Karpas-422 (cell line): ENCODE results near the gene PAFAH1B2. TPM values are rescaled to one million over a fixed set of nuclear protein-coding genes. Genes with fewer than 3 reads are reported as not detected.

ENCODE experiments used
- DNase-seq: peaks from one replicate; pipeline ENCODE4 v3.0.0-alpha.2; 2015
- H2AFZ ChIP-seq: fragments of 200-600 bp; sonication (generic); 2 replicates; pipeline ENCODE4 v1.6.1; 2014; ENCODE audit warnings: antibody characterized with exemption, low read length, mixed read lengths
- H3K27ac ChIP-seq: fragments of 200-600 bp; sonication (generic); 2 replicates; pipeline ENCODE4 v1.5.1; 2014; ENCODE audit warnings: mild to moderate bottlenecking, low read length, moderate library complexity
- H3K27me3 ChIP-seq: fragments of 200-600 bp; sonication (generic); 2 replicates; pipeline ENCODE4 v1.6.1; 2014; ENCODE audit warnings: low read length, mixed read lengths
- H3K36me3 ChIP-seq: fragments of 200-600 bp; sonication (generic); 2 replicates; pipeline ENCODE4 v1.6.1; 2014; ENCODE audit warnings: low read length, mixed read lengths; ENCODE audit not compliant: insufficient read depth
- H3K4me1 ChIP-seq: fragments of 200-600 bp; sonication (generic); 2 replicates; pipeline ENCODE4 v1.6.1; 2014; ENCODE audit warnings: mild to moderate bottlenecking, low read length, mixed read lengths
- H3K4me2 ChIP-seq: fragments of 200-600 bp; sonication (generic); 2 replicates; pipeline ENCODE4 v1.6.1; 2014; ENCODE audit warnings: low read length, low read depth, mild to moderate bottlenecking; ENCODE audit not compliant: poor library complexity, severe bottlenecking
- H3K4me3 ChIP-seq: fragments of 200-600 bp; sonication (generic); 2 replicates; pipeline ENCODE4 v1.5.1; 2014; ENCODE audit warnings: mild to moderate bottlenecking, antibody characterized with exemption, low read length, mixed read lengths
- H3K79me2 ChIP-seq: fragments of 200-600 bp; sonication (generic); 2 replicates; pipeline ENCODE4 v1.6.1; 2014; ENCODE audit warnings: mild to moderate bottlenecking, low read length, mixed read lengths
- H3K9ac ChIP-seq: fragments of 200-600 bp; sonication (generic); 2 replicates; pipeline ENCODE4 v1.6.0; 2014; ENCODE audit warnings: low read length
- H3K9me2 ChIP-seq: fragments of 200-600 bp; sonication (generic), shearing (Covaris generic); replicated peaks from 2 replicates; pipeline ENCODE4 v1.6.0; 2014; ENCODE audit warnings: mild to moderate bottlenecking, low read length, moderate library complexity; ENCODE audit not compliant: insufficient read depth
- H3K9me3 ChIP-seq: fragments of 300-700, 200-600 bp; sonication (generic); 2 replicates; pipeline ENCODE4 v1.6.1; 2014; ENCODE audit warnings: low read length, mixed read lengths
- H4K20me1 ChIP-seq: fragments of 200-600 bp; sonication (generic); 2 replicates; pipeline ENCODE4 v1.6.1; 2014; ENCODE audit warnings: mild to moderate bottlenecking, antibody characterized with exemption, low read length, low read depth; ENCODE audit not compliant: insufficient read depth
- total RNA-seq: library from RNA; depleted of rRNA; stranded (reverse); fragments of >200 nt; shearing (Covaris generic); gene quantifications from 2 replicates; pipeline ENCODE4 v1.2.3, GENCODE V29; 2014; ENCODE audit warnings: low replicate concordance

Gene PAFAH1B2
- total RNA-seq, 1 experiment from 2014 or later = 20.6 TPM

DNA sequence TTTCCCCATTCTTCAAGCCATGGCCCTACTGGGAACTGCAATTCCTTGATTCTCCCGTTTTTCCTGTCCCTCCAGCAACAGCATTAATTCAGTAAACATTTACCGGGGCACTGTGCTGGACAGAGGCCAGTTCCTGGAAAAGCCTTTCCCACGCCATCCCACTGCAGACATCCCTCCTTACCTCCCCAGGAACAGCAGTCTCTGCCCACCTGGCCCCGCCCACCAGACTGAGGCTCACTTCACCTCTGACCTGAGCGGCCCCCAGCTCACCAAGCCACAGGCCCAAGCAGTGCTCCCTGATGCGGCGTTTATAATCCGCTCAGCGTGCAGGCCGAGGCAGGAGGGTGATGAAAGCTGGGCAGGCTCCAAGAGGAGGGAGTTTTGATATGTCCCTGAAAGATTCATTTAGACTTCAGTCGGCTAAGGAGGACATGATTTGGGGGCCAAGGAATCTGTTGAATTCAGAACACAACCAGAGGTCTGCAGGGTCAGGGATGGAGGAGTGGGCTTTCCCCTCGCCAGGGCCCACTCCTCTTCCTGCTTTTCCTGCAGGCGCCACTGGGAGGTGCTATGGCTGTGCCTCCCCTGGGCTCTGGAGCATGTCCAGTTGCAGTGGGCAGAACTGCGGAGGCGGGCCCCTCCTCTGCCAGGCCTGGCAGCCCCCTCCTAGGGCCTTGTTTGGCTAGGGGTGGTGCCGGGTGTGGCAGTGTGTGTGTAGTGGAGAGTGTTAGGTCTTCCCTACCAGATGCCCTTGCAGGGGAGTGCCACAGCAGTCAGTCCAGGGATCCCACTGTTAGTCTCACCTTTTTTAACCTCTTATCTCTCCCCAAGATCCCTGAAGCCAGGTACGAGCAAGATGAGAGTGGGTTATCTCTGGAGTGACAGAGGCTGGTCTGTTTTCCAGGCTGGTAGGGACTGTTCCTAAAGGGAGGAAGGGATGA, 53.7 kb downstream of the PAFAH1B2 start:
- no peaks in the 10 kb centered on the region for H3K9me2 ChIP-seq
- no peak overlapping the region for H2AFZ ChIP-seq
- peak; percentile 43 for DNase-seq
- no peaks in the 10 kb centered on the region for H3K9me3 ChIP-seq
- no peaks in the 10 kb centered on the region for H4K20me1 ChIP-seq
- no peak overlapping the region for H3K4me3 ChIP-seq
- no peaks in the 10 kb centered on the region for H3K4me1 ChIP-seq
- H3K4me2 ChIP-seq = no peak overlapping the region
- H3K27ac ChIP-seq = no peak overlapping the region
- no peaks in the 10 kb centered on the region for H3K36me3 ChIP-seq
- no peaks in the 10 kb centered on the region for H3K79me2 ChIP-seq
- H3K27me3 ChIP-seq = no peaks in the 10 kb centered on the region
- H3K9ac ChIP-seq = no peak overlapping the region

DNA sequence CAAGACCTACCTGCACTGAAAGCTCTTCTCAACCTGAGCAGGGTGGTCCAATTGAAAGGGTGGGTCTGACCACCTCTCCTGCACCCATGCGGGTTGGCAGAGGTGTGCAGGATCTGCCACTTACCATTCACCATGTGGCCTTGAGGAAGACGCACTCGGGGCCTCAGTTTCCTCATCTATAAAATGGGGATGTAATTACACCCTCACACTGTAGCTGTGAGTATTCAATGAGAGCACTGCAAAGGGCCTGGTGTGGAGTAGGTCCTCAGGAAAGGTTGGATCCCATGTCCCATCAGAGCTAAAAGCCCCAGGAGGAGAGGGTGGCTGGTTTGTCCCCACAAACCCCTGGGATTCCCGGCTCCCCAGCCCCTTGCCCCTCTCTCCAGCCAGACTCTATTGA, 54.5 kb downstream of the PAFAH1B2 start:
- Histone ChIP-seq H3K9me3 (no peaks in the 10 kb centered on the region), H3K9me2 (no peaks in the 10 kb centered on the region), H3K36me3 (no peaks in the 10 kb centered on the region), H3K9ac (no peak overlapping the region), H3K4me2 (no peak overlapping the region), H3K4me1 (no peaks in the 10 kb centered on the region), H3K27ac (no peak overlapping the region), H3K27me3 (no peaks in the 10 kb centered on the region), H3K79me2 (no peaks in the 10 kb centered on the region), H4K20me1 (no peaks in the 10 kb centered on the region), H3K4me3 (no peak overlapping the region), H2AFZ (no peak overlapping the region)
- DNase-seq = no peak

DNA sequence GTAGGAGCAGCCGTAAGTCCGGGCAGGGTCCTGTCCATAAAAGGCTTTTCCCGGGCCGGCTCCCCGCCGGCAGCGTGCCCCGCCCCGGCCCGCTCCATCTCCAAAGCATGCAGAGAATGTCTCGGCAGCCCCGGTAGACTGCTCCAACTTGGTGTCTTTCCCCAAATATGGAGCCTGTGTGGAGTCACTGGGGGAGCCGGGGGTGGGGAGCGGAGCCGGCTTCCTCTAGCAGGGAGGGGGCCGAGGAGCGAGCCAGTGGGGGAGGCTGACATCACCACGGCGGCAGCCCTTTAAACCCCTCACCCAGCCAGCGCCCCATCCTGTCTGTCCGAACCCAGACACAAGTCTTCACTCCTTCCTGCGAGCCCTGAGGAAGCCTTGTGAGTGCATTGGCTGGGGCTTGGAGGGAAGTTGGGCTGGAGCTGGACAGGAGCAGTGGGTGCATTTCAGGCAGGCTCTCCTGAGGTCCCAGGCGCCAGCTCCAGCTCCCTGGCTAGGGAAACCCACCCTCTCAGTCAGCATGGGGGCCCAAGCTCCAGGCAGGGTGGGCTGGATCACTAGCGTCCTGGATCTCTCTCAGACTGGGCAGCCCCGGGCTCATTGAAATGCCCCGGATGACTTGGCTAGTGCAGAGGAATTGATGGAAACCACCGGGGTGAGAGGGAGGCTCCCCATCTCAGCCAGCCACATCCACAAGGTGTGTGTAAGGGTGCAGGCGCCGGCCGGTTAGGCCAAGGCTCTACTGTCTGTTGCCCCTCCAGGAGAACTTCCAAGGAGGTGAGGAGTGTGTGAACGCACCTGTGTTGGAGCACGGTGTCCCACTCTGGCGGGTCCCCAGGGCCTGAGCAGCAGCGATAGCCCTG, 55.2 kb downstream of the PAFAH1B2 start, which contains the start of gene TAGLN:
TAGLN (plus strand) TSS at position 318 of the 863 bp plus-strand sequence. CDS start 3,644 bp downstream, outside the sequence.
- no peaks in the 10 kb centered on the region for H3K36me3 ChIP-seq
- no peaks in the 10 kb centered on the region for H3K79me2 ChIP-seq
- no peak within 1 kb of the TSS for H3K4me3 ChIP-seq
- H3K27ac ChIP-seq = no peak within 1 kb of the TSS
- H3K4me2 ChIP-seq = no peak within 1 kb of the TSS
- no peaks in the 10 kb centered on the region for H3K9me3 ChIP-seq
- H2AFZ ChIP-seq = no peak within 1 kb of the TSS
- no peak for DNase-seq
- no peak within 1 kb of the TSS for H3K9ac ChIP-seq
- no peaks in the 10 kb centered on the region for H3K9me2 ChIP-seq
- H3K4me1 ChIP-seq = no peaks in the 10 kb centered on the region
- H3K27me3 ChIP-seq = no peaks in the 10 kb centered on the region
- no peaks in the 10 kb centered on the region for H4K20me1 ChIP-seq

DNA sequence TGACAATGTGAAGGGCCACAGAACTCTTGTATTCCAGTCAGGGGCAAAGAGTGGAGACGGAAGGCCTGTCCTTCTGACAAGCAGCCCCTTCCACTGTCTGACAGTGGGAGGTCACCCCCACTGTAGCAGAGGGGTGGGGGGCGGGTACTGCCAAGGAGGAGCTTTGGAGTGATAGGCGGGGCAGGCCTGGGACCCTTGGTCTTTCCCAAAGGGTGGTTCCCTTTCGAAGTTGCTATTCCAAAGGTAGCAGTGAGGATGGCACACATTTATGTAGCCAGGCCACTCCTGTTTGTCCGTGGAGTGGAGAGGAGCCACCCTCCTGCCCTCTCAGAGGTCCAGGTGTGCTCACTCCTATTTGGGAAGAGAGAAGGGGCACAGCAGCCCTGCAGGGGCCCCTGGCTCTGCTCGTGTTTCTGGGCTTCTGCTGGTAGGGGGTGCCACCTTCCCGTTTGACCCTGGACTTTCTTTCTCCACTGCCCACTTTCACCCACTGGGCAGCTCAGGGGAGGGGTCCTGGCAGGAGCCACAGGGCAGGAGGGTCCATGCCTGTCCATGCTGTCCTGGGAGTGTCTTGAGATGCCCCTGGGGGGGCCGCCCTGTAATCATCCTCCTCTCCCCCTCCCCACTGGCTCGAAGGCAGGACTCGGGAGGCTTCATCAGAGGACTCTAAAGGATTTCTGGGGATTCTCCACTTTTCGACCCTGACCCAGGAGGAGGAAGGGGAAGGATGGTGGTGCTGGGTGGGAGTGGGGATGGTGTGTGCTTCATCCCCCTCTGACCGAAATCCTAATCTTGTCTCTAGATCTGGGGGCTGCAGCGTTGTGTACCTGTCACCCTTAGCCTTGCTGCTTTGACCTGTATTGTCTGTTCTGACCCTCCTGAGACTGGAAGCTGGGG, 56.1 kb downstream of the PAFAH1B2 start:
- no peak overlapping the region for H3K4me3 ChIP-seq
- no peak overlapping the region for H3K9ac ChIP-seq
- no peaks in the 10 kb centered on the region for H3K9me3 ChIP-seq
- H3K9me2 ChIP-seq = no peaks in the 10 kb centered on the region
- no peaks in the 10 kb centered on the region for H3K36me3 ChIP-seq
- no peak for DNase-seq
- no peak overlapping the region for H3K4me2 ChIP-seq
- H4K20me1 ChIP-seq = no peaks in the 10 kb centered on the region
- no peaks in the 10 kb centered on the region for H3K79me2 ChIP-seq
- H2AFZ ChIP-seq = no peak overlapping the region
- H3K27me3 ChIP-seq = no peaks in the 10 kb centered on the region
- H3K4me1 ChIP-seq = no peaks in the 10 kb centered on the region
- H3K27ac ChIP-seq = no peak overlapping the region

DNA sequence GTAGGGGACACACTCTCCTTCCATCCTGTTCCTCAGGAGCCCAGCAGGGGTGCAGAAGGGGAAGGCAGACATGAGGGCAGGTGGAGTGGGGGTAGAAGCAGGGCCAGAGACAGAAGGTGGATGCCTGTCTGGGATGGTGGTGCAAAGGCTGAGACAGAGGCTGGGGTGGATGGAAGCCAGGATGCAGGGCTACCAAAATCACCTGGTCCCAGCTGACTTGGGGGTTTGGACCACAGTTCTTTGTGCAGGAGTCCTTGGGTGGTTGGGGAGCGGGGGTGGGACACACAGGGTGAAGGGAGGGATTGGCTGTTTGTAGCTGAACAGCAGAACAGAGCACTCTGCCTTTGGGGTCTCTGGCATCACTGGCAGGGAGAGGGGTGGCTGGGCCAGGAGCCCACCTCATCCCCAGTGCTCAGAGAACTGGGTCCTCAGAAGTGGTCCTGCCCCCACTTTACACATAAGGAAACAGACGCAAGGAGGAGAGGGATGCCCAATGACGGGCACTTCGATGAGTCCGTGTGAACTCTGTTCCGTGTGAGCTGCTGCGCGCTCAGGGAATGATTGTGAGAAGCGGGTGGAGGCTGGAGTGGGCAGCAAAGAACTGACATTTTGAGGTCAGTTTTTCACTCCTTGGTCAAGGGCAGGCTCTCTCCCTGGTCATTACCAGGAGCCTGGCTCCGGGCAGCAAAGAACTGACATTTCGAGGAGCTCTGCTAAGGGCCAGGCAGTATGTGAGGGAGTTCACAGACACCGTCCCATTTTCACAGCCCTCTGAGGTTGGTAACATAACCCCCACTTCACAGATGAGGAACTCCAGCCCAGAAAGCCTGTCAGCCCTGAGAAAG, 56.9 kb downstream of the PAFAH1B2 start:
- no peaks in the 10 kb centered on the region for H3K79me2 ChIP-seq
- H3K9ac ChIP-seq = no peak overlapping the region
- no peaks in the 10 kb centered on the region for H4K20me1 ChIP-seq
- H3K27me3 ChIP-seq = no peaks in the 10 kb centered on the region
- no peak overlapping the region for H3K4me3 ChIP-seq
- H2AFZ ChIP-seq = no peak overlapping the region
- no peaks in the 10 kb centered on the region for H3K4me1 ChIP-seq
- H3K9me2 ChIP-seq = no peaks in the 10 kb centered on the region
- no peaks in the 10 kb centered on the region for H3K9me3 ChIP-seq
- H3K36me3 ChIP-seq = no peaks in the 10 kb centered on the region
- H3K27ac ChIP-seq = no peak overlapping the region
- DNase-seq = no peak
- H3K4me2 ChIP-seq = no peak overlapping the region

DNA sequence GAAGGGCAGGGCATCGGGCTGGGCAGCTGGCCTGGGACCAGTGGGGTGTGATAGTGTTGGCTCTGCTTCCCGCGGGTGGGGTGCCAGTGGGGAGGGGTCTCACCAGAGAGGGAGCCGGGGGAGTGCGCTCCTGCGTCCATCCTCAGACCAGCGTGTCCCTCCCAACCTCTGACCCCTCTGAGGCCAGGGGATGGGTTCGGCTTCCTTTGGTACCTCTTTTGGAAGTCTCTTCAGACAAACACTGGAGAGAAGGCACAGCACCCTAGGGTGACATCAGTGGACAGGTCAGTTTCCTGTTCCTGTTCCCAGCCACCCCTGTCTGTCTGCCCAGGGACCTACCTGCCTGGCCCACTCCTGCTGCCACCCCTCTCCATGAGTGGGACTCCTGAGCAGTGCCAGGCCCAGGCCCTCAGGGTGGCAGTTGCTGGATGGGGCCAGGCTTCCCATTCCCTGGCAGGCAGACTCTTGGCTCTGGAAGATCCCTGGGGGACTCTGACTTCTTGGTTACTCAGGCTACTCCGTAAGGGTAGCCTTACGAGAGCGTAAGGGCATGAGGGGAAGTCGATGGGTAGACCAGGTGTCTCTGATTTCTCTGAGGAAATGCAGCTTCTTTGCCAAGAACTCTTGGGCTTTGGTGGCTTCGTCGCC, 57.7 kb downstream of the PAFAH1B2 start:
- H3K4me2 ChIP-seq = no peak overlapping the region
- no peaks in the 10 kb centered on the region for H3K9me2 ChIP-seq
- no peaks in the 10 kb centered on the region for H3K4me1 ChIP-seq
- DNase-seq = no peak
- H3K9ac ChIP-seq = no peak overlapping the region
- no peaks in the 10 kb centered on the region for H3K27me3 ChIP-seq
- H4K20me1 ChIP-seq = no peaks in the 10 kb centered on the region
- no peak overlapping the region for H3K4me3 ChIP-seq
- no peak overlapping the region for H2AFZ ChIP-seq
- no peaks in the 10 kb centered on the region for H3K9me3 ChIP-seq
- no peaks in the 10 kb centered on the region for H3K36me3 ChIP-seq
- H3K79me2 ChIP-seq = no peaks in the 10 kb centered on the region
- no peak overlapping the region for H3K27ac ChIP-seq
